SK-N-MC (cell line): Measurements from ENCODE around the gene ESR1.

ENCODE experiments used
- EZH2 ChIP-seq: fragments of 200-600 bp; sonication (generic); IDR thresholded peaks from one replicate; pipeline ENCODE4 v1.6.1; 2017; ENCODE audit warnings: antibody characterized with exemption
- POLR2AphosphoS5 ChIP-seq: IDR thresholded peaks from 2 replicates; pipeline ENCODE4 v1.6.1; 2012; ENCODE audit warnings: mild to moderate bottlenecking, low read depth, low read length, borderline replicate concordance

DNA sequence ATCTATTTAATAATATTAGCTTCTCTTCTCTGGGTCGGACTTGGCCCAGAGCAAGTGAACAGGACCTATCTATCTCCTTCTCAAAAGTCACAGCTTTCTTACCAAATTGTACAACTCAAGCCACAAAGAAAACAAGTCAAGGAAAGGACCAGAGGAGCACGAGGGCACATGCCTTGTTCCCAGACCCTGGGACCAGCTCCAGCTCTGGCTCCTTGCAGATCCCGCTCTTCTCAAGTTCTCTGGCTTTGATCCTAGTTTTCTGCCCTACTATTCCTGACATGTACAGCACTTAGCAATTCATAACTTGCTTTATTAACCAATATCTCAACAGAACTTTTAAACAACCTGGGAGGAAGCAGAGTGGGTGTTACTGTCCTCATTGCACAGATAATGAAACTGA lies 185.9 kb downstream of the ESR1 start:
- TF ChIP-seq POLR2AphosphoS5 (no peak), EZH2 (no peak)
